Gastroesophageal sphincter (tissue), 3 donors: ENCODE results near the gene AMOTL1.

ENCODE experiments used
- CTCF ChIP-seq, 4 experiments: fragments of 200-600 bp in 2 of 4; fragments of 450-650 bp in 2 of 4; sonication (generic) in 1 of 4; IDR thresholded peaks; one replicate each; pipeline ENCODE4 v1.5.1; 2017 to 2019; ENCODE audit warnings: antibody characterized with exemption in 4 of 4, mild to moderate bottlenecking in 2 of 4, moderate library complexity in 2 of 4
- POLR2A ChIP-seq, 2 donors: fragments of 450-650 bp; IDR thresholded peaks; one replicate each; pipeline ENCODE4 v1.6.1; 2017; ENCODE audit warnings: antibody characterized with exemption in 2 of 2, mild to moderate bottlenecking in 2 of 2, moderate library complexity in 1 of 2
- POLR2AphosphoS5 ChIP-seq: sonication (generic); formaldehyde crosslinking; IDR thresholded peaks from one replicate; pipeline ENCODE4 v1.6.1; 2017; ENCODE audit warnings: antibody characterized with exemption

GRCh38 chr11:94804874-94805273 is 36.7 kb downstream of the AMOTL1 start:
- TF ChIP-seq CTCF (IDR thresholded peaks at IDR 0.05): no peak
- no peak for TF ChIP-seq POLR2A (IDR thresholded peaks at IDR 0.05)
- no peak for TF ChIP-seq POLR2AphosphoS5
